Pancreas (tissue), 10 donors: ENCODE data around the gene PTN. TPM values are rescaled to one million over a fixed set of nuclear protein-coding genes. Genes with fewer than 3 reads are reported as not detected.

ENCODE experiments used
- ATAC-seq, 4 donors: fragments of 200-7000 bp; cut with Tn5 transposase; one replicate each; pipeline versions ENCODE4 v1.8.0 to v1.9.1; 2020; ENCODE audit warnings: mild to moderate bottlenecking in 4 of 4, moderate library complexity in 4 of 4
- DNase-seq, 6 donors: peaks; one replicate each; pipeline ENCODE4 v3.0.0-alpha.2; 2020
- FAIRE-seq: peaks from 2 replicates; lab custom pipeline; 2012; peaks lifted over from hg19 to GRCh38; lab: Jason Lieb, UNC
- H3K27ac ChIP-seq, 4 donors: fragments of 200-600 bp; sonication (generic); 1 replicate in 3 of 4; 2 replicates in 1 of 4; pipeline versions ENCODE4 v1.5.0 to v1.8.0; 2020
- H3K27me3 ChIP-seq, 4 donors: fragments of 200-600 bp; one replicate each; pipeline ENCODE4 v1.8.0; 2021
- H3K36me3 ChIP-seq, 3 donors: fragments of 200-600 bp; sonication (generic) in 1 of 3; one replicate each; pipeline versions ENCODE4 v1.5.0 to v1.8.0; 2020 to 2021
- H3K4me1 ChIP-seq, 3 donors: fragments of 200-600 bp; one replicate each; pipeline ENCODE4 v1.8.0; 2021
- H3K4me3 ChIP-seq, 4 donors: fragments of 200-600 bp; sonication (generic) in 2 of 4; one replicate each; pipeline versions ENCODE4 v1.5.0 to v1.8.0; 2020 to 2021
- H3K9me3 ChIP-seq, 4 donors: fragments of 200-600 bp; one replicate each; pipeline ENCODE4 v1.8.0; 2021
- WGBS, 2 donors: extraction: QIAGEN DNeasy Blood & Tissue Kit; methylation state at CpG; one replicate each; pipeline ENCODE4 v1.1.7; 2013; 5-methylcytosine and 5-hydroxymethylcytosine counted together
- intact Hi-C, 3 donors: fragments of 100-400 bp; cut with DNase I; formaldehyde crosslinking; loops; one replicate each; pipeline versions ENCODE4 v1.11.1 to v1.14.2; 2022
- polyA plus RNA-seq, 2 donors: library from polyadenylated mRNA; stranded (reverse); fragments of 200-250 nt; gene quantifications; one replicate each; pipeline ENCODE4 v1.2.3, GENCODE V29; 2013
- total RNA-seq, 6 donors: library from RNA; stranded (reverse); fragmentation: NEBNext Ultra II Directional in 4 of 6; extraction: Animal tissue kit (Norgen Biotek cat#: 25700) in 4 of 6; gene quantifications; one replicate each; pipeline versions ENCODE4 v1.2.1 to v1.2.4, GENCODE V29; 2021 to 2023
- TF ChIP-seq, protein P1 (sequence below), 4 donors: fragments of 200-600 bp; sonication (generic) in 3 of 4; IDR thresholded peaks; one replicate each; pipeline versions ENCODE4 v1.5.0 to v1.8.0; 2021; ENCODE audit warnings: antibody characterized with exemption in 4 of 4
- donor health status: healthy with polysubstance abuse.
- donor health status: DM: no; HTN: no; CAD: no; lungs with moderate emphysema.
- donor health status: DM: no; HTN: no; CAD: no.
- donor health status: control.
- donor health status: control.
- donor health status: Bipolar disorder and iron deficiency.
- donor health status: DM: yes; HTN: yes; CAD: no.
- donor health status: DM: no; HTN: no; CAD: no.
- donor health status: DM: no; HTN: no; CAD: no.
- donor health status: DM: yes; HTN: yes; CAD: no.

Gene PTN
- total and polyA plus RNA-seq, 8 donors = 0.35 to 1.8 (median 0.47) TPM

DNA sequence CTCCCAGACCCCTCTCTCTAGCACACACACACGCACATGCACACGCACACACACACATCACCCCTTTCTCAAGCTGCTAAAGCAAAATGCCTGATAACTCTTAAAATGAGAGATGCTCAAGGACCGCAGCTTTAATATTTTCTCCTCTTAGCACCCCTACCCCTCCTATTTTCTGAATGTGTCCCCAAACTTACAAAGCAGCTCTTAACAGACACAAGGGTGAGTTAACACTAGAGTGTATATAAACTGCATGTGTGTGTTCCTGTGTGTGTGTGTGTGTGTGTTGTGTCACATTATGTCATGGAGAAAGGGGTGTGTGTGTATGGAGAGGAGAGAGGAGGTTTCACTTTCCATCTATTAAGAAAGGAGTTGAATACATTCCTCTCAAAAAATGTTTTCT is 1.3 kb downstream of the PTN start:
- Histone ChIP-seq H3K27ac (no peak overlapping the region), H3K4me1 (no peaks in the 10 kb centered on the region), H3K27me3 (no peaks in the 10 kb centered on the region), H3K4me3 (no peak overlapping the region), H3K9me3 (no peaks in the 10 kb centered on the region), H3K36me3 (no peaks in the 10 kb centered on the region)
- TF ChIP-seq, protein P1, sequence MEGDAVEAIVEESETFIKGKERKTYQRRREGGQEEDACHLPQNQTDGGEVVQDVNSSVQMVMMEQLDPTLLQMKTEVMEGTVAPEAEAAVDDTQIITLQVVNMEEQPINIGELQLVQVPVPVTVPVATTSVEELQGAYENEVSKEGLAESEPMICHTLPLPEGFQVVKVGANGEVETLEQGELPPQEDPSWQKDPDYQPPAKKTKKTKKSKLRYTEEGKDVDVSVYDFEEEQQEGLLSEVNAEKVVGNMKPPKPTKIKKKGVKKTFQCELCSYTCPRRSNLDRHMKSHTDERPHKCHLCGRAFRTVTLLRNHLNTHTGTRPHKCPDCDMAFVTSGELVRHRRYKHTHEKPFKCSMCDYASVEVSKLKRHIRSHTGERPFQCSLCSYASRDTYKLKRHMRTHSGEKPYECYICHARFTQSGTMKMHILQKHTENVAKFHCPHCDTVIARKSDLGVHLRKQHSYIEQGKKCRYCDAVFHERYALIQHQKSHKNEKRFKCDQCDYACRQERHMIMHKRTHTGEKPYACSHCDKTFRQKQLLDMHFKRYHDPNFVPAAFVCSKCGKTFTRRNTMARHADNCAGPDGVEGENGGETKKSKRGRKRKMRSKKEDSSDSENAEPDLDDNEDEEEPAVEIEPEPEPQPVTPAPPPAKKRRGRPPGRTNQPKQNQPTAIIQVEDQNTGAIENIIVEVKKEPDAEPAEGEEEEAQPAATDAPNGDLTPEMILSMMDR (IDR thresholded peaks at IDR 0.05) = no peak
- intact Hi-C loops = no loop called here
- DNase-seq (no peak), ATAC-seq (no peak), FAIRE-seq (no peak)
- WGBS, 2 donors = 58 to 81% methylated on average over 3 of the region's 3 CpGs

DNA sequence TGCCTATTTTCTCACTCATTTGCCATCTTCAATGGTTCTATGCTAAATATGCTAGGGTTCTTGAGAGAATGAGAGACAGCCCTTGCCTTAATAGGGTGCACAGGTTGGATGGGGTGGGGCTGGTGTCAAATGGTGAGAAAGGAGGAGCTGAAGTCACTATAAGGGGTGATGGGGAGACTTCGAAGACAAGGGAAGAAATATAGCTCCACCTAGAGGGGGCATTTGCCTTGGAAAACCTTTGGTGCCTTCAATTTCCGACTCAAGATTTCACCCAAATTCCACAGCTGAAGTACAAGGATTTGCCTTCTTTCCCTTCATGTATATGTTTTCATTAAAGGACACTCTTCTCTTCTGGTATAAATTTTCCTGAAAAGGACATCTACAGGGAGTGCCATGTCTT is 5.6 kb downstream of the PTN start:
- Histone ChIP-seq H3K27ac (no peak overlapping the region), H3K9me3 (no peaks in the 10 kb centered on the region), H3K36me3 (no peaks in the 10 kb centered on the region), H3K4me1 (no peaks in the 10 kb centered on the region), H3K27me3 (no peaks in the 10 kb centered on the region), H3K4me3 (no peak overlapping the region)
- ATAC-seq (no peak), DNase-seq (no peak), FAIRE-seq (no peak)
- intact Hi-C loops = no loop called here
- TF ChIP-seq, protein P1 (IDR thresholded peaks at IDR 0.05) = no peak
- WGBS, 2 donors = 37 to 39% methylated on average over 2 of the region's 2 CpGs

- H3K4me3 ChIP-seq = no peak overlapping the region
- no peaks in the 10 kb centered on the region for H3K36me3 ChIP-seq
- 78 to 84% methylated on average over 4 of the region's 4 CpGs for WGBS, 2 donors
- DNase-seq (no peak), ATAC-seq (no peak), FAIRE-seq (no peak)
- TF ChIP-seq, protein P1 (IDR thresholded peaks at IDR 0.05) = no peak
- intact Hi-C loops = no loop called here
- no peak overlapping the region for H3K27ac ChIP-seq
- H3K9me3 ChIP-seq = no peaks in the 10 kb centered on the region
- no peaks in the 10 kb centered on the region for H3K27me3 ChIP-seq
- no peaks in the 10 kb centered on the region for H3K4me1 ChIP-seq
These were observed 7.7 kb downstream of the PTN start for GRCh38 chr7:137335814-137336213.

GRCh38 chr7:137331378-137331777 is 12.2 kb downstream of the PTN start:
- Histone ChIP-seq H3K4me3 (no peak overlapping the region), H3K36me3 (no peaks in the 10 kb centered on the region), H3K4me1 (no peaks in the 10 kb centered on the region), H3K9me3 (no peaks in the 10 kb centered on the region), H3K27ac (no peak overlapping the region), H3K27me3 (no peaks in the 10 kb centered on the region)
- intact Hi-C loops = no loop called here
- DNase-seq = no peak
- no peak for ATAC-seq
- 56 to 58% methylated on average over 8 of the region's 8 CpGs for WGBS, 2 donors
- TF ChIP-seq, protein P1 (IDR thresholded peaks at IDR 0.05) = no peak
- FAIRE-seq = no peak

DNA sequence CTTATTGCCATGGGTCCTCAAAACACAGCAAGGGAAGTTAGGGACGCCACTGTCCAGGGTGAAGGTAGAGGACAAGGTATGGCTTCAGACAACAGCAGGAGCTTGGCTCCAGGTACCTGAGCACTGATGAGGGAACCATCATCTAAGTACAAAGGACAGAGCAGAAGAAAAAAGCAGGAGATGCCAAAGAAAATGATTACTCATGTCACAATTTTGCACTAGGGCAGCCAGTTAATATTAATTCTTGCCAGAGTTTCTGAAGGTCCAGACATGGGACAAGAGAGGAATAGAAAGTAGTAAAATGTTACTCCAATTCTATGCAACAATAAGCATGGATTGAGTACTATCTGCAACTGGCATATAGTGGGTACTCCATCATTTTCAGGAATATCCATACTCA is 14.1 kb downstream of the PTN start:
- TF ChIP-seq, protein P1 (IDR thresholded peaks at IDR 0.05) = no peak
- Histone ChIP-seq H3K4me1 (no peaks in the 10 kb centered on the region), H3K4me3 (no peak overlapping the region), H3K27me3 (no peaks in the 10 kb centered on the region), H3K36me3 (no peaks in the 10 kb centered on the region), H3K9me3 (no peaks in the 10 kb centered on the region), H3K27ac (no peak overlapping the region)
- intact Hi-C loops = no loop called here
- ATAC-seq = no peak
- no peak for FAIRE-seq
- DNase-seq = no peak
- 78 to 92% methylated on average over 1 of the region's 1 CpG for WGBS, 2 donors
